Naive thymus-derived CD8-positive, alpha-beta T cell (primary cell): Measurements from ENCODE around the gene TNFSF13. TPM values are rescaled to one million over a fixed set of nuclear protein-coding genes. Genes with fewer than 3 reads are reported as not detected.

ENCODE experiments used
- polyA plus RNA-seq, 3 donors: library from polyadenylated mRNA; unstranded; fragments of 300-500 nt; fragmentation: Illumina TruSeq; gene quantifications; one replicate each; pipeline ENCODE4 v1.2.3, GENCODE V29; 2021
- total RNA-seq, 8 experiments: library from RNA in 2 of 8; stranded (reverse) in 2 of 8; gene quantifications; one replicate each; pipeline ENCODE4 v1.2.3 and lab custom pipeline; 2021 to 2026

The TNFSF13 gene
- total and polyA plus RNA-seq, 5 experiments from 2014 or later = 1.2 to 3.7 (median 2.9) TPM

Other genes with a start within 250 kb of the TNFSF13 start
Only the 30 nearest of the 31 such genes appear.
- 10 to 100 TPM; 74.7 to 82.7 TPM for gene NEURL4, start 229.4 kb upstream of the TNFSF13 start, total RNA-seq
- 1 to 10 TPM in 2 of 3 donors, under 1 TPM in 1; 0.90 to 2.7 (median 1.1) TPM for gene NEURL4, start 229.4 kb upstream of the TNFSF13 start, polyA plus RNA-seq
- gene ACAP1, start 222.2 kb upstream of the TNFSF13 start, total RNA-seq = 100 to 1,000 TPM; 450 to 466 TPM
- gene ACAP1, start 222.2 kb upstream of the TNFSF13 start, polyA plus RNA-seq = 100 to 1,000 TPM; 246 to 295 (median 283) TPM
- gene KCTD11, start 206.6 kb upstream of the TNFSF13 start, total RNA-seq = 1 to 10 TPM; 4.6 to 5.0 TPM
- gene KCTD11, start 206.6 kb upstream of the TNFSF13 start, polyA plus RNA-seq = 1 to 10 TPM; 1.2 to 1.6 (median 1.3) TPM
- gene TMEM95, start 203.6 kb upstream of the TNFSF13 start, total RNA-seq = not detected
- not detected for gene TMEM95, start 203.6 kb upstream of the TNFSF13 start, polyA plus RNA-seq
- 10 to 100 TPM; 20.8 to 23.1 TPM for gene TNK1, start 177.7 kb upstream of the TNFSF13 start, total RNA-seq
- 1 to 10 TPM; 5.8 to 8.5 (median 7.6) TPM for gene TNK1, start 177.7 kb upstream of the TNFSF13 start, polyA plus RNA-seq
- gene PLSCR3, start 164.2 kb upstream of the TNFSF13 start, total RNA-seq = 10 to 100 TPM; 75.8 to 79.4 TPM
- gene PLSCR3, start 164.2 kb upstream of the TNFSF13 start, polyA plus RNA-seq = 100 to 1,000 TPM in 2 of 3 donors, 10 to 100 TPM in 1; 90.5 to 152 (median 125) TPM
- 10 to 100 TPM; 45.4 to 50.9 TPM for gene TMEM256, start 154.7 kb upstream of the TNFSF13 start, total RNA-seq
- gene TMEM256, start 154.7 kb upstream of the TNFSF13 start, polyA plus RNA-seq = 10 to 100 TPM; 62.6 to 96.5 (median 81.4) TPM
- 10 to 100 TPM; 12.3 to 14.7 TPM for gene NLGN2, start 150.9 kb upstream of the TNFSF13 start, total RNA-seq
- gene NLGN2, start 150.9 kb upstream of the TNFSF13 start, polyA plus RNA-seq = under 1 TPM; 0.03 to 0.23 (median 0.08) TPM
- not detected for gene SPEM1, start 138.4 kb upstream of the TNFSF13 start, total RNA-seq
- gene SPEM1, start 138.4 kb upstream of the TNFSF13 start, polyA plus RNA-seq = not detected
- gene SPEM2, start 133.1 kb upstream of the TNFSF13 start, total RNA-seq = not detected
- not detected for gene SPEM2, start 133.1 kb upstream of the TNFSF13 start, polyA plus RNA-seq
- not detected for gene SPEM3, start 129.9 kb upstream of the TNFSF13 start, total RNA-seq
- gene SPEM3, start 129.9 kb upstream of the TNFSF13 start, polyA plus RNA-seq = not detected
- gene TMEM102, start 123.3 kb upstream of the TNFSF13 start, total RNA-seq = 10 to 100 TPM; 12.2 to 12.8 TPM
- 10 to 100 TPM in 2 of 3 donors, 1 to 10 TPM in 1; 9.8 to 19.1 (median 12.1) TPM for gene TMEM102, start 123.3 kb upstream of the TNFSF13 start, polyA plus RNA-seq
- gene FGF11, start 119.2 kb upstream of the TNFSF13 start, total RNA-seq = 1 to 10 TPM; 2.4 to 3.0 TPM
- under 1 TPM; 0.10 to 0.32 (median 0.22) TPM for gene FGF11, start 119.2 kb upstream of the TNFSF13 start, polyA plus RNA-seq
- gene CHRNB1, start 113.7 kb upstream of the TNFSF13 start, total RNA-seq = 1 to 10 TPM; 5.4 to 7.3 TPM
- gene CHRNB1, start 113.7 kb upstream of the TNFSF13 start, polyA plus RNA-seq = 10 to 100 TPM; 18.1 to 24.5 (median 24.3) TPM
- 100 to 1,000 TPM; 101 to 104 TPM for gene ZBTB4, start 79.1 kb upstream of the TNFSF13 start, total RNA-seq
- gene ZBTB4, start 79.1 kb upstream of the TNFSF13 start, polyA plus RNA-seq = 10 to 100 TPM; 16.8 to 28.4 (median 19.7) TPM
- gene SLC35G6, start 77.3 kb upstream of the TNFSF13 start, total RNA-seq = not detected
- gene SLC35G6, start 77.3 kb upstream of the TNFSF13 start, polyA plus RNA-seq = not detected
- 100 to 1,000 TPM; 186 to 193 TPM for gene POLR2A, start 74.4 kb upstream of the TNFSF13 start, total RNA-seq
- gene POLR2A, start 74.4 kb upstream of the TNFSF13 start, polyA plus RNA-seq = 10 to 100 TPM; 31.1 to 68.0 (median 47.3) TPM
- gene TNFSF12, start 9.7 kb upstream of the TNFSF13 start, total RNA-seq = 10 to 100 TPM; 25.7 to 26.6 TPM
- 10 to 100 TPM; 19.3 to 28.6 (median 25.8) TPM for gene TNFSF12, start 9.7 kb upstream of the TNFSF13 start, polyA plus RNA-seq
- 10 to 100 TPM; 48.0 to 56.8 TPM for gene SENP3, start 3.2 kb downstream of the TNFSF13 start, total RNA-seq
- gene SENP3, start 3.2 kb downstream of the TNFSF13 start, polyA plus RNA-seq = 10 to 100 TPM; 13.8 to 14.1 (median 14.0) TPM
- 1 to 10 TPM; 4.4 to 4.6 TPM for gene CD68, start 20.9 kb downstream of the TNFSF13 start, total RNA-seq
- gene CD68, start 20.9 kb downstream of the TNFSF13 start, polyA plus RNA-seq = under 1 TPM; 0.15 to 0.59 (median 0.31) TPM
- gene MPDU1, start 25.1 kb downstream of the TNFSF13 start, total RNA-seq = 10 to 100 TPM; 25.6 to 31.8 TPM
- gene MPDU1, start 25.1 kb downstream of the TNFSF13 start, polyA plus RNA-seq = 10 to 100 TPM; 33.9 to 48.9 (median 41.3) TPM
- under 1 TPM; 0.55 to 0.93 TPM for gene SOX15, start 31.3 kb downstream of the TNFSF13 start, total RNA-seq
- not detected for gene SOX15, start 31.3 kb downstream of the TNFSF13 start, polyA plus RNA-seq
- gene FXR2, start 56.1 kb downstream of the TNFSF13 start, total RNA-seq = 10 to 100 TPM; 36.6 to 39.0 TPM
- gene FXR2, start 56.1 kb downstream of the TNFSF13 start, polyA plus RNA-seq = 10 to 100 TPM; 11.8 to 17.8 (median 12.4) TPM
- 10 to 100 TPM; 74.8 to 76.6 TPM for gene SAT2, start 69.1 kb downstream of the TNFSF13 start, total RNA-seq
- gene SAT2, start 69.1 kb downstream of the TNFSF13 start, polyA plus RNA-seq = 10 to 100 TPM; 38.5 to 40.0 (median 39.4) TPM
- not detected for gene SHBG, start 71.4 kb downstream of the TNFSF13 start, total RNA-seq
- not detected for gene SHBG, start 71.4 kb downstream of the TNFSF13 start, polyA plus RNA-seq
- gene ATP1B2, start 92.2 kb downstream of the TNFSF13 start, total RNA-seq = under 1 TPM; 0.36 to 0.96 TPM
- gene ATP1B2, start 92.2 kb downstream of the TNFSF13 start, polyA plus RNA-seq = under 1 TPM in 2 of 3 donors, not detected in 1; 0.17 to 0.57 TPM
- 100 to 1,000 TPM; 113 to 116 TPM for gene TP53, start 128.7 kb downstream of the TNFSF13 start, total RNA-seq
- 10 to 100 TPM; 21.7 to 33.0 (median 28.0) TPM for gene TP53, start 128.7 kb downstream of the TNFSF13 start, polyA plus RNA-seq
- gene WRAP53, start 129.7 kb downstream of the TNFSF13 start, total RNA-seq = 10 to 100 TPM in 1 of 2 experiments, 1 to 10 TPM in 1; 9.8 to 11.6 TPM
- gene WRAP53, start 129.7 kb downstream of the TNFSF13 start, polyA plus RNA-seq = 10 to 100 TPM; 10.5 to 14.1 (median 13.9) TPM
- not detected for gene EFNB3, start 146.5 kb downstream of the TNFSF13 start, total RNA-seq
- gene EFNB3, start 146.5 kb downstream of the TNFSF13 start, polyA plus RNA-seq = not detected
- not detected for gene DNAH2, start 159.0 kb downstream of the TNFSF13 start, total RNA-seq
- gene DNAH2, start 159.0 kb downstream of the TNFSF13 start, polyA plus RNA-seq = not detected